Measurements from ENCODE around the gene ACIN1. TPM values are rescaled to one million over a fixed set of nuclear protein-coding genes. Genes with fewer than 3 reads are reported as not detected.

The ACIN1 gene
- total and polyA plus RNA-seq, 2 of the 13 experiments (the other 11 are each of a cell fraction or from before 2014, with no cell fraction given) = 165 to 183 TPM

GRCh38 chr14:23120541-23121251, 25.8 kb upstream of the ACIN1 start (continued):
- no peak for TF ChIP-seq STAT6 (CRISPR knock-in tag; IDR thresholded peaks at IDR 0.05; ENCODE audit: borderline replicate concordance)
- peak; percentile 78; the same call in 1 of the 2 replicates for TF ChIP-seq ZNF335 (CRISPR knock-in tag; IDR thresholded peaks at IDR 0.05)
- peak; percentile 69 for TF ChIP-seq MED1 (CRISPR knock-in tag; IDR thresholded peaks at IDR 0.05)
- no peak; the same call in 1 of the 2 replicates for TF ChIP-seq ZNF430 (CRISPR knock-in tag; IDR thresholded peaks at IDR 0.05)
- no peak for TF ChIP-seq ZNF776 (CRISPR knock-in tag; IDR thresholded peaks at IDR 0.05)
- TF ChIP-seq ONECUT2 (CRISPR knock-in tag; IDR thresholded peaks at IDR 0.05) = peak; percentile 50; the same call in 1 of the 2 replicates
- peak; percentile 70; the same call in 1 of the 2 replicates for TF ChIP-seq NRL (CRISPR knock-in tag; IDR thresholded peaks at IDR 0.05; ENCODE audit: borderline replicate concordance)
- 0 out of 2 replicates have a peak, but pooled peaks have one; percentile 39 for TF ChIP-seq RCOR2 (CRISPR knock-in tag; IDR thresholded peaks at IDR 0.05)
- TF ChIP-seq ZNF547 (CRISPR knock-in tag; IDR thresholded peaks at IDR 0.05) = peak; percentile 78
- no peak for TF ChIP-seq ISX (CRISPR knock-in tag; conservative IDR thresholded peaks at IDR 0.05)
- TF ChIP-seq ZNF691 (CRISPR knock-in tag; IDR thresholded peaks at IDR 0.05; ENCODE audit: borderline replicate concordance, low read depth) = peak; percentile 93; the same call in 1 of the 2 replicates
- peak; percentile 74; the same call in 1 of the 2 replicates for TF ChIP-seq SNAPC5 (CRISPR knock-in tag; IDR thresholded peaks at IDR 0.05; ENCODE audit: borderline replicate concordance)
- TF ChIP-seq DNMT1 (CRISPR knock-in tag; IDR thresholded peaks at IDR 0.05) = 0 out of 2 replicates have a peak, but pooled peaks have one; percentile 41
- TF ChIP-seq ZNF775 (CRISPR knock-in tag; IDR thresholded peaks at IDR 0.05; ENCODE audit: borderline replicate concordance) = no peak
- 0 out of 2 replicates have a peak, but pooled peaks have one; percentile 80 for TF ChIP-seq ZNF792 (CRISPR knock-in tag; IDR thresholded peaks at IDR 0.05)
- TF ChIP-seq AHR (CRISPR knock-in tag; IDR thresholded peaks at IDR 0.05) = peak; percentile 92
- peak; percentile 76; the same call in 1 of the 2 replicates for TF ChIP-seq ZNF788 (CRISPR knock-in tag; IDR thresholded peaks at IDR 0.05; ENCODE audit: borderline replicate concordance)
- 0 out of 2 replicates have a peak, but pooled peaks have one; percentile 86 for TF ChIP-seq ATF6 (CRISPR knock-in tag; conservative IDR thresholded peaks at IDR 0.05)
- TF ChIP-seq FOXA1 (IDR thresholded peaks at IDR 0.05) = no peak
- peak; percentile 72 for TF ChIP-seq FOXA1 (CRISPR knock-in tag; IDR thresholded peaks at IDR 0.05)
- TF ChIP-seq MBNL3 (CRISPR knock-in tag; conservative IDR thresholded peaks at IDR 0.05) = no peak
- TF ChIP-seq MTA3 (CRISPR knock-in tag; IDR thresholded peaks at IDR 0.05) = no peak
- no peak for TF ChIP-seq ZNF678 (CRISPR knock-in tag; IDR thresholded peaks at IDR 0.05)
- TF ChIP-seq MIXL1 (CRISPR knock-in tag; IDR thresholded peaks at IDR 0.05) = peak; percentile 92

Data from HepG2 (cell line).